Dedifferentiated amniotic fluid mesenchymal stem cell (primary cell): ENCODE results near the gene LRRIQ3.
A peak's percentile ranks its signal among the peaks of the same experiment; 100 is the strongest.

Experiments used
- DNase-seq: peaks from one replicate; pipeline ENCODE4 v3.0.0-alpha.2; 2016; ENCODE audit errors: extremely low spot score

Gene LRRIQ3

DNA sequence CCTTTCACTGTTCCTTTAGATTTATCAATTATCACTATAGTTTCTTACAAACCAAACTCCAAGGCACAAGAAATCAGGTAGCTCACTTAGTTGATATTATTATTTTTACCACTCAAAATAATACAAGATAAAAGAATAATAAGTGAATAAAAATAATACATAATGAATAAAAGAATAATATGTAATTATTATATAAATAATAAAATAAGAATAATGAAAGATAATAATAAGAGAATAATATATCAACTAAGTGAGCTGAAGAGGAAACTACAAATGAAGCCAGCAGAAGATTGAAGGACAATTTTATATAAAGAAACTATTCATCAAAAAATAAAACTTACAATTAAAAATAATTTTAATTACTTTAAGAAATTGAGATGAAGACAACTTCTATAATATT is 90.6 kb downstream of the LRRIQ3 start:
- DNase-seq: no peak

DNA sequence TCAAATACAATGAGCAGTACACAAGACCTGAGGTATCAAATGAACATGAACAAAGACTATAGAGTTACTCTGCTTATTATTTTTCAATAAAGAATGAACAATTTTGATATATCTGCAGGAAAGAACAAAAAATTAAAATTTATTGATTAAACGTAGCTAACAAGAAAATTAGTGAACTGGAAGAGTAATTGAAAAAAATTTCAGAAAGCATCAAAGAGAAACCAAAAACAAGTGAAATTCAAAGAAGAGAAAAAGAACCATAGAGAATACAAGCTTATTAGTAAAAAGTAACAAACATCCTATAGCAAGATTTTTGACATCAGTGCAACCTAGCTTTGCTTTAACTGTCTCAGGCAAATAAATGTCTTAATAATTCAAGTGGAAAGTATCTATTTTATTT is 106.6 kb downstream of the LRRIQ3 start:
- DNase-seq: no peak

DNA sequence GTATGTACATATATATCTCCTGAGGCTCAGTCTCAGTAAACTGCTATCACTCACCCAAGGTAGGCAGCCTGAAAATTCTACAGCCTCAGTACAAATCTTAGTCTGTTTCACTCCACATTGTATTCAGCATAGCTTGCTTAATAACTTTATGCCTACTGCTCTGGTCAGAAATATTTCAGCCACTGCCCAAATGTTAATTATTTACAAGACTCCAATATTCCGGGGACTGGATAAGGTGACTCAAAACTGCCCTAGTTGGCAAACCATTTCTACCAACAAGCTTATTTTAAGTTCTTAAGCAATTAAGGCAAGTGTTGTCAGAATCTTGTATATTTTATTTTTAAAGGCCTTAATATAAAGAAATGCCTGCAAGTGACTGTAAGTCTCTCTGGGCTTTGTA is 114.8 kb downstream of the LRRIQ3 start:
- no peak for DNase-seq

DNA sequence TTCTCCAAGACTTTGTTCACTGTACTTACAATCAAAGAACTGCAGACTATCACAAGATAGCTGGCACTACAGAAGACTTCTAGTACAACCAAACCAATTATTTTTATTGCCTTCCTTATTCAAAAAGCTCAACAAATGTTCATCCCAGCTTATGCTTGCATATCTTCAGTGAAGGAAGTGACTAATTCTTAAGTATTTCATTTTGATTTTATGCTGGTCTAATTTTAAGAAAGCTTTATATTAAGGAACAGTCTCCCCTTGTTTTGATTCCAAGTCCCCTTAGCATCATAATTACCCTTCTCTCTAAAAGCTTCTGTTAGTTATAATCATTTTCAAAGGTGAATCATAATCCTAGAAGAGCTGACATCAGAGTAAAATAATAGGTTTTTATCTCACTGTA is 132.9 kb downstream of the LRRIQ3 start:
- no peak for DNase-seq

DNA sequence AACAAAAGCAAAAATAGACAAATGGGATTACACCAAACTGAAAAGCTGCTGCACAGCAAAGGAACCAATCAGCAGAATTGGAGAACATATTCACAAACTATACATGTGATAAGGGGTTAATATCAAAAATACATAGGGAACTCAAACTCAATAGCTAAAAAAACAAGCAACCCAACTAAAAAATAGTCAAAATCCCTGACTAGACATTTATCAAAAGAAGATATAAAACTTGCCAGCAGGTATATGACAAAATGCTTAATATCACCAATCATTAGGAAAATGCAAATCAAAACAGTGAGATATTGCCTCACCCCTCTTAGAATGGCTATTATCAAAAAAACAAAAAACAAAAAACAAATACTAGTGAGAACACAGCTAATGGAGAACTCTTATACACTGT is 140.3 kb downstream of the LRRIQ3 start:
- DNase-seq: no peak

DNA sequence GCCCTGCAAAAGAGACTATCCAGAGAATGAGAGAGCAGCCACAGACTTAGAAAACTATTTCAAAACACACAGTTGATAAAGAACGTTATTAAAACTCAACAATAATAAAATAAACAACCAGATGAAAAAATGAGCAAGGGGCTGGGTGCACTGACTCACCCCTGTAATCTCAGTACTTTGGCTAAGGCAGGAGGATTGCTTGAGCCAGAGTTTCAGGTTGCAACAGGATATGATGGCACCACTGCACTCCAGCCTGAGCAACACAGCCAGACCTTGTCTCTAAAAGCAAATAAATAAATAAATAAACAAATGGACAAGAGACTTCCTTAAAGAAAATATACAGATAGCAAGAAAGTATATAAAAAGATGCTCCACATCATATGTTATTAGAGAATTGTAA is 144.6 kb downstream of the LRRIQ3 start:
- no peak for DNase-seq

DNA sequence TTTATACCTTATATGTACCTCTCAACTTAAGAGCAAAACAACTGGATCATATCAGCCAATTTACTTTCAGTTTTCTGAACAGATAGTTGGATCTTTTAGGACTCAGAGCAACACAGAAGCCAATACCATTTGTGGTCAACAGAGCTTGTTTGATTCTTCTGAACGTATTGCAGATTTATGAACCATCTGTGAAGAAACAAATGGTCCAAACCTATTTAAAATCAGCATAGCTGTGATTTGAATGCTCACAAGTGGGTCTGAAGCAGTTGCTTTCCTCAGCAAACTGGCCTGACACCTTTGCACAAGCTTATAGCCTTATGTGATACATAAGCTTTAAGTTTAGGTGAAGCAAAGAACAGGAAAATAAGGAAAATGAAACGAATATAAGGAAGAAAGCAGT is 147.6 kb downstream of the LRRIQ3 start:
- no peak for DNase-seq

DNA sequence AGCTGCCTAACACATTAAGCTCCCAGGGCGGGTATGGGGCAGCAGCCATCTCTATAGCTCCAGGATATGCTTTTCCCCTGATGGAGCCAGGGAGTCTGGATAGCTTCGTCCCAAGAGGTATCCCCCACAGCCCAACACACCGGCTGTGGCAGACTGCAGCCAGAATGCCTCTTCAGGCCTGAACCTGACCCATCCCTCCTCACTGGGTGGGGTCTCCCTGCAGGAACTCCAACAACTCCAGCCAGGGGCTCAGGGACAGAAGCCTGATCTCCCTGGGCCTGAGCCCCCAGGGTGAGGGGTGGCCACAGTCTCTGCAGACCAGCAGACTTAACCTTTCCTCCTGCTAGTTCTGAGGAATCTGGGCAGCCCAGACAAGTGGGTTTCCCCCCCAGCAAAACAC is 159.9 kb downstream of the LRRIQ3 start:
- no peak for DNase-seq

DNA sequence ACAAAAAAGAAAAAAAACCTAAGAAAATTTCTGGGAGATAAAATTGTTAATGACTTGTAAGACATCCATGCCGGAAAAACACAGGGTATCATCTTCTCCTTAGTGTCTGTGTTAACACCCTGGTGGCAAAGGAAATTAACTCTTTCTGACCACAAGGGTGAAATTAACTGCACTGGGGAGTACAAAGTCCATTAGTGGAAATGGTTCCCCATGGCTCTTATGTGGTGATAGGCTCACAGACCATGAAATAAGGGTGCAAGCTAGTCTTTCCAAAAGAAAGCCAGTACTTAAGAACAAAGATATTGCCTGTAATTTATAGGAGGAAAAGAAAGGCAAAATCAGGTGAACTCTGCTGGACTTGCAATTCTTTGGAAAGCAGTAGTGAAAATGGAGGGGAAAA is 185.4 kb downstream of the LRRIQ3 start:
- no peak for DNase-seq

DNA sequence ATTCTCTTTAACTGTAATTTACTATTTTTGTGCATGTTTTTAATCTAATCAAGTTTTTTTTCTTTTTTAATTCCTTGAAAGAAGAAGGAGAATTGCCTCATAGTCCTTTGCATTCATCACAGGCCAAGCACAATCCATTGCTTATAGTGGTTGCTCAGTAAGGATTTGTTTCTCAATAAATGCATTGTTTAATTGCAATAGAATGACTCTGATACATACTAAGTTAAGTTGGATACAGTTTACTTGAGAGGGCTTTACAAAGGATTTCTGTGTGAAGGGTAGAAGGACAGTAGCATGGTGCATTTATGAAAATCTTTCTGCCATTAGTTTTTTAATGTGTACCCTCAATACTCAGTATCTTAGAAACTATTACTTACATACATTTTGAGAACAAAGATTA is 186.2 kb downstream of the LRRIQ3 start:
- DNase-seq: no peak

DNA sequence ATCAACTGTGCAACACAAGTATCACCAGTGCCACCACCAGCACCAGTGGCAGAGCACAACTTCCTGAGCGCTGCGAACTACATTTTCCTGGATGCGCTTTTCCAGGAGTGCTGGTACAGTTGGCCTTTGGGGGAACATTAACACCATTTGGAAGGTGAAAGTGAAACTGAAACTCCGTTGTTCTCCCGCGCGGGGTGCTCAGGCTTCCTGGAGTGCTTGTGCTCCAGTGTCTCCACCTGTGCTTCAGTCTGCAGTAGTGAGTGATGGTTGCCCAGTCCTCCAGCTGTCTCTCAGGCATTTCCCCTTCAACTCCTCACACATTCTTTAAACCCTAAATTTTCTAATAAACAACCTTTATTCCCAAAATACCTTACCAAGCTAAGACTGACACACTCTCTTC is 187.8 kb downstream of the LRRIQ3 start:
- no peak for DNase-seq

DNA sequence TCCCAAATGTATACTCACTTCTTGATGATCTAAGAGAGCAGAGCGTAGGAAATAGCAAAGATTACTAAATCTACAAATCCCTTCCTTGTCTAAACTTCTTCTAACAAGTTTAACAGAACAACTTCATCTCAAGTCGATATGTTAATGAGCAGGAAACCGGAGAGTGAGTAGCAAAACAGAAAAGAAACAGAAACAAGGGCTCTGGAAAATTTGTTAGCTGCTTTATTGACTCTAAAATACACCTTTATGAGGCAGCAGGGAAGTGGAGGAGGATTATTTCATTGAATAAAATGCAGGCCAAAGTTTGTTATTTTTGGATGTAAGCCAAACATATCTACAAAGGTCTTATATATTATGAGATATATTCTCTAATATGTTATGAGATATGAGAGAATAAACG is 192.4 kb downstream of the LRRIQ3 start:
- DNase-seq: no peak

DNA sequence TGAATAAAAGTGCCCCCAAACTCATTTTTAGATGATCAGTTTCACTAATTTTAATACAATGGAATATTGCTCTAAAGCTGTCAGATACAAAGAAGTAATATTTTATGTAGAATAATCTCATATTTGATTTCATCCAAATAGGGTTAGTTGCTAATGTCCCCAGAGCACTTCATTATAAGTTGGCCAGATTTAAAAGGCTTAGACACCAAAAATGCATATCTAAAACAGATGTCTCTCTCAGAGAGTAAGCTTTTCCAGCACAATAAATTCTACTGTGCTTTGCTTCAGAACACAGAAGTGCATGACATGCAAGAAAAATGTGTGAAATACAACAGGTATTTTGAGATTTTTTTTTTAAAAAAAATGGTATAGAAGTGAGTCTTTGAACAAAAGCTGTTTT is 194.2 kb downstream of the LRRIQ3 start:
- DNase-seq: no peak

DNA sequence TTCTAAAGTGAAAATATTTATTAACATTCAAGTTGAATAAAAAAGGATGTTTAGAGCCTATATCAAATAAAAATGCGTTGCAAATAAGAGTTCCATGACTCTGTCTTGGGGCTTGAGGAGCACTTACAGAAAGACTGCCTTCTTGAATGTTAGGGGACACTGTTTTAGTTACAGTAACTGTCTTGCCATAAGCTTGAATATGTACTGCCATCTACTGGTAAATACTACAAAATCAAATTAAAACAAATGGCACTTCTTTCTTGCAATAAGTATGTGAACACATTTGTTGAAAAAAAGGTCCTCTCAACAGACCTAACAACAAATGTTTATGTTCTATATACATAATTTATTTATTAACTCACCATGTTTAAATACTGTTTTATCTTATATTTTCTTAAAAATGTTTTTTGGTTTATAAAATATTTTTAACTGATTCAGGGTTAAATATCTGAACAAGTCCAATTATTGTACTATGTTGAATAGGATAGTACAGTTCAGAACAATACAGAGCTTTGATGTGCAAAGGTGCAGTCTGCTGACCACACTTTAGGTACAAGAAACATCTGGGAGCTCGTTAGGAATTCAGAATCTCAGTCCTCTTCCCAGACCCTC is 199.5 kb downstream of the LRRIQ3 start:
- peak; percentile 38 for DNase-seq

DNA sequence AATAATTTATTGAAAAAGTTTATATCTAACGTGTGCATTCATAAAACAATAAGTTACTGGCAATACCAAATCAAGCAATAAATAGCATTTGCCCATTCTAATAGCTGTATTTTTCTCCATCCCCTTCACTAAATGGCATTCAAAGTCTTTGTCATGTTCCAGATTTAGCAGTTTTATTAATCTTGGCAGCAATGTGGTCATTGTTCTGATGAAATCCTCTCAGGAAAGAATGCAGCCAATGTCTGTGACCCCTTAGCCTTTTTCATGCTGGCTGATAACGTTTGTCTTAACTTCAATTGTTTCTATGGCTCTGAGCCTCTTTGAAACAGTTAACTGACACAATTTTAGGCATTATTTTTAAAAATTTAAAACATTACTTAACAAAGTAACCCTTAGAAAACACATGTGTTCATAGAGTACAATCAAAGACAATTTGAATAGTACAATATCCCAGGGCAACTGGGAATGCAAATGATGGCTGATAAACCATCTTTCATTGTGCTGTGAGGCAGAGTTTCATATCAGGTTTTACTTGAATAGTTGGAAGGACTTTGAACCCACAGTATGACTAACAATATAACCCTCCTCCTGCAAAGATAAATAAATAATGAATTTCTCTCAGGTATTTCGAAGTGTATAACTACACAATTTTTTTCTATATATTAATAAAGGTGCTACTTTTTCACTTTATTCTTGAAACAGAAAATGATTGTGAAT is 217.5 kb downstream of the LRRIQ3 start:
- no peak for DNase-seq

DNA sequence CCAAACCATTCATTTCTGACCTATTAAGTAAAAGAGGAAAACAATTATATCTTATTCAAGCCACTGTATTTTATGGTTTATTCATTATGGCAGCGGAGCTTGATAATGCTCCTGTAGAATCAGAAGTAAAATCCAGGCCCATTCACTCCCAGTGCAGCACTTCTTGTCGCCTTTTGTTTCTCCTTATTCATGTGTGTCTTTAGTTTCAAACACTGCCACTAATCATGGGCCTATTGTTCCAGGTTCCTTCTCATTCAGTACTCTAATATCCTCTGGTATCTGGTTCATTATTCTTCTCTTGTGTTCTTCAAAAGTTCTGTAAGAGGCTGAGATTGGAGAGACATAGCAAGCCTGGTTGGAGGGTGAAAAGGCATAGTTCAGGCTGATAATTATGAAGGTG is 218.3 kb downstream of the LRRIQ3 start:
- DNase-seq: no peak

DNA sequence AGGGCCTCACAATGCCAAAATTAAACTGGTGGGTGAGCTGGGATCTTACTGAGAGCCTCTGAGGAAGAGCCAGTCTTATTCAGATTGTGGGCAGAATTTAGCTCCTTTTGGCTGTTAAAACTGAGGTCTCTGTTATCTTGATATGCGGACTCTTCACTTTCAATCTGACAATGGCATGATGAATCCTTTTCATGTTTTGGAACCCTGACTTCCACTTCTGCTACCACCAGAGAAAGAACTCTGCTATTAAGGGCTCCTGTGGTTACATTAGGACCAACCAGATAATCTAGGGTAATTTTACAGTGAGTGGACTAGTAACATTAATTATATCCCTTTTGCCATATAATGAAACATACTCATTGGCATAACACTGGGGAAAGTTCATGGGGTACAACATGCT is 219.0 kb downstream of the LRRIQ3 start:
- no peak for DNase-seq
